ENCODE measurements around the gene OR6J1. TPM values are rescaled to one million over a fixed set of nuclear protein-coding genes. Genes with fewer than 3 reads are reported as not detected.
"Not testable (repeated sequence)": the region's sequence is repeated elsewhere in the genome, so short reads cannot be mapped to it uniquely, and the experiment has no call there.

OR6J1 gene
- total RNA-seq, 1 experiment from 2014 or later: not detected

DNA sequence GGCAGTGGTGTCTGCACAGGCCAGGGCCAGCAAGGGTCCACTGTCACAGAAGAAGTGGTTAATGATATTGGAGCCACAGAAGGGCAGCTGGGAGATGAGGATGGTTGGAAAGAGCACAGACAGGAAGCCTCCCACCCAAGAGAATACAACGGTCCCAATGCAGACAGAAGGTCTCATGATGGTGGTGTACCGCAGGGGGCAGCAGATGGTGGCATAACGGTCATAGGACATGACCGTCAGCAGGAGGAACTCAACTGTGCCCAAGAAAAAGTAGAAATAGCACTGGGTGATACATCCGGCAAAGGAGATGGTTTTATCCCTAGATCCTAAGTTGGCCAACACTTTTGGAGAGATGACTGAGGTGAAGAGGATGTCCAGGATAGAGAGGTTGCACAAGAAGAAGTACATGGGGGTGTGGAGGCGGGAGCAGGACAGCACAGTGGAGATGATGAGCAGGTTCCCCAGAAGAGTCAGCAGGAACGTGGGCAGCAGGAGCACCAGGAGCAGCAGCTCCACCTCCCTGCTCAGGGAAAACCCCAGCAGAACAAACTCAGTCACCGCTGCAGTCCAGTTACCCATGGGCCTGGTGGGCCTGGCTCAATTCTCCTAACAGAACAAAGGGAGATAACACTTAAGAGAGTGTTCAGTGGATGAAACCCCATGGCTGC, 9.8 kb downstream of the OR6J1 start:
- no peak for DNase-seq

DNA sequence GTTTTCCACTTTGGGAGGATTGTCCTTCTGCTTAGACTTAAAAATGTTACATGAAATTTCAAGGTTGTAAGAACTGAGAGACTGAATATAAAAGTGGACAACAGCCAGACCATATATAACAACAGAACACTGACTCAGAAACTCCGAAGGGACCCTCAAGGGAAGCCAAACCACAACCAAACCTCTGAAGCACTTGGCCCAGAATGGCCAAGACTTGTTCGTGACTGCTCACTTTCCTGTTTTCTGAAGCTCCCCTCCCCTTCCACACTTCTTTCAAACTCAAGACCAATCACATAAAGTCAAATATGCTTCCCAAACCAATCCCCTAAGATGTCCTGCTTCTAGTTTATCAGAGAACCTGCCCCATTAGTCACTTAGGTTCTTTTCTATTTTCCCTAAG, 13.7 kb downstream of the OR6J1 start:
- Histone ChIP-seq H3K36me3 (replicated peaks; ENCODE audit: control insufficient read depth, insufficient read depth, low read length) (no peaks in the 10 kb centered on the region), H3K27me3 (ENCODE audit: control insufficient read depth, insufficient read depth, low read length) (no peaks in the 10 kb centered on the region), H3K4me3 (ENCODE audit: insufficient read depth, low read depth, low read length) (no peak overlapping the region)
- DNase-seq: no peak

More for the DNA sequence above, 9.8 kb downstream of the OR6J1 start:
- Histone ChIP-seq H3K27me3 (ENCODE audit: control insufficient read depth, insufficient read depth, low read length) (no peaks in the 10 kb centered on the region), H3K4me3 (ENCODE audit: insufficient read depth, low read depth, low read length) (no peak overlapping the region), H3K36me3 (replicated peaks; ENCODE audit: control insufficient read depth, insufficient read depth, low read length) (no peaks in the 10 kb centered on the region)

DNA sequence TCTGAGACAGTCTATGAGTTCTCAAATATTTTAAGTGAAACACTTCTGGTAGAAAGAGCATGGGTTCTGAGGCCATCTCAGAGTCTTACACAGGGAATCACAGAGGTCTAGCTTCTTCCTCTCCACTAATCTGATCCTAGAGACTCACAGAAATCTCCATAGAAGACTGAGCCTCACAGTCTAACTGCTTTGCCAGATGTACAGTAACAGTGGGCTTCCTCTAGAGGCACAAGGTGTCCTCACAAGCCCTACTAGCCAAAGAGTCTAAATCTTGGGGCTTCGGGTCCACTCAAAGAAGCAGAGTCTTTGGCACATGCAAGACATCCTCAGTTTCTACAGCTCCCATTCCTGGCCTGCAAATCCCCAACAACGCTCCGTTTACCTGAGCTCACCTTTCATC, 14.1 kb downstream of the OR6J1 start:
- Histone ChIP-seq H3K4me3 (ENCODE audit: insufficient read depth, low read depth, low read length) (no peak overlapping the region), H3K27me3 (ENCODE audit: control insufficient read depth, insufficient read depth, low read length) (no peaks in the 10 kb centered on the region), H3K36me3 (replicated peaks; ENCODE audit: control insufficient read depth, insufficient read depth, low read length) (no peaks in the 10 kb centered on the region)
- DNase-seq: no peak

GRCh38 chr14:22629361-22629760, 14.8 kb downstream of the OR6J1 start:
- no peak for DNase-seq
- H3K27me3 ChIP-seq (ENCODE audit: control insufficient read depth, insufficient read depth, low read length): no peaks in the 10 kb centered on the region
- H3K36me3 ChIP-seq (replicated peaks; ENCODE audit: control insufficient read depth, insufficient read depth, low read length): no peaks in the 10 kb centered on the region
- no peak overlapping the region for H3K4me3 ChIP-seq (ENCODE audit: insufficient read depth, low read depth, low read length)

DNA sequence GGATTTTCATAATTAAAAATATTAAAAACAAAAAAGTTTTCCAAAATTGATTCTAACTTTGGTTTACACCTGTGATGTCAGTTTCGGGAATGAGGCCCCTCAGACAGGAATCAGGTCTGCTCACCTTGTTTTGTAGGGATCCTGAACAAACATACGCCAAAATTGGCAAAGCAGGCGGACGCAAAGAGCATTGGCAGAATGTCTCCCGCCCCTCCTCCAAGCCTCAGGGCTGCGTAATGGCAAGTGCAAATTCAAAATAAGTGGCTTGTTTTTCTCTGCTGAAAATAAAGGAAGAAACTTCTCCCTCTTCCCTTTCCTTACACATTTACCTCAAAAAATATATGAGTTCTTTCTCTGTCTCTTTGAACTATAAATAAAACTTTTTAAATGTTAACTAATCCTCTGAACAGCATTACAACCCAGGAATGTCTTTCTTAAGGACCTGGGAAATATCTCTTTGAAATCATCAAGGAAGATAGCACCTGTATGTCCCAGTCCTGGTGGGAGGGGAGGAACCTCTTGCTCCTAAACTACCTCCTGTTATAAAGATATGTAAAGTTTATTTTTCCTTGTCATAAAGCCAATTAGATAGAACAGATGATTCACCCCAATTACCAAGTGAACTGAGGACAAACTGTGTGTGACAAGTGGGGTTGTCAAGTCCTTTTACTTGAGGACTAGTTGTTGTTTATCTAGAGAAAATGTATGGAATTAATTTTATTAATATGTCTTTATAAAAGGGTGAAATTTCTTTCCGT, 16.5 kb downstream of the OR6J1 start:
- DNase-seq: no peak
- Histone ChIP-seq H3K4me3 (ENCODE audit: insufficient read depth, low read depth, low read length) (no peak overlapping the region), H3K27me3 (ENCODE audit: control insufficient read depth, insufficient read depth, low read length) (no peaks in the 10 kb centered on the region), H3K36me3 (replicated peaks; ENCODE audit: control insufficient read depth, insufficient read depth, low read length) (no peaks in the 10 kb centered on the region)

DNA sequence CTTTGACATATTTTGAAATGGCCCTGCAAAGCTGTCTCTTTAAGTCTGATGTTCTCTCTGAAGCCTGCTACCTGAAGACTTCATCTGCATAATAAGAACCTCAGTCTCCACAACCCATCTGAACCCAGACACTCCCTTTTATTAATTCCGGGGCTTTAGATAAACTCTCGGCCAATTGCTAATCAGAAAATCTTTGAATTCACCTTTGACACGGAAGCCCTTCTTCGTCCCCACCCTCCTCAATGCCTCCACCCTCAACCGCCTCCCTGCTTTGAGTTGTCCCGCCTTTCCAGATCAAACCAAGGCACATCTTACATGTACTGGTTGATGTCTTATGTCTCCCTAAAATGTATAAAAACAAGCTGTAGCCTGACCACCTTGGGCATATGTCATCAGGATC, 17.6 kb downstream of the OR6J1 start:
- DNase-seq: no peak

GRCh38 chr14:22623047-22623446, 21.1 kb downstream of the OR6J1 start:
- H3K27me3 ChIP-seq (ENCODE audit: control insufficient read depth, insufficient read depth, low read length): no peaks in the 10 kb centered on the region
- DNase-seq: no peak
- no peak overlapping the region for H3K4me3 ChIP-seq (ENCODE audit: insufficient read depth, low read depth, low read length)
- no peaks in the 10 kb centered on the region for H3K36me3 ChIP-seq (replicated peaks; ENCODE audit: control insufficient read depth, insufficient read depth, low read length)

More for the DNA sequence above, 17.6 kb downstream of the OR6J1 start:
- no peaks in the 10 kb centered on the region for H3K36me3 ChIP-seq (replicated peaks; ENCODE audit: control insufficient read depth, insufficient read depth, low read length)
- no peak overlapping the region for H3K4me3 ChIP-seq (ENCODE audit: insufficient read depth, low read depth, low read length)
- no peaks in the 10 kb centered on the region for H3K27me3 ChIP-seq (ENCODE audit: control insufficient read depth, insufficient read depth, low read length)

GRCh38 chr14:22622255-22622654, 21.9 kb downstream of the OR6J1 start:
- Histone ChIP-seq H3K27me3 (ENCODE audit: control insufficient read depth, insufficient read depth, low read length) (no peaks in the 10 kb centered on the region), H3K36me3 (replicated peaks; ENCODE audit: control insufficient read depth, insufficient read depth, low read length) (no peaks in the 10 kb centered on the region), H3K4me3 (ENCODE audit: insufficient read depth, low read depth, low read length) (no peak overlapping the region)
- no peak for DNase-seq

DNA sequence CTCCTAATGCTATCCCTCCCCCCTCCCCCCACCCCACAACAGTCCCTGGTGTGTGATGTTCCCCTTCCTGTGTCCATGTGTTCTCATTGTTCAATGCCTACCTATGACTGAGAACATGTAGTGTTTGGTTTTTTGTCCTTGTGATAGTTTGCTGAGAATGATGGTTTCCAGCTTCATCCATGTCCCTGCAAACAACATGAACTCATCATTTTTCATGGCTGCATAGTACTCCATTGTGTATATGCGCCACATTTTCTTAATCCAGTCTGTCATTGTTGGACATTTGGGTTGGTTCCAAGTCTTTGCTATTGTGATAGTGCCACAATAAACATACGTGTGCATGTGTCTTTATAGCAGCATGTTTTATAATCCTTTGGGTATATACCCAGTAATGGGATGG, 28.4 kb downstream of the OR6J1 start:
- not testable (repeated sequence) for H3K27me3 ChIP-seq (ENCODE audit: control insufficient read depth, insufficient read depth, low read length); DNase-seq

DNA sequence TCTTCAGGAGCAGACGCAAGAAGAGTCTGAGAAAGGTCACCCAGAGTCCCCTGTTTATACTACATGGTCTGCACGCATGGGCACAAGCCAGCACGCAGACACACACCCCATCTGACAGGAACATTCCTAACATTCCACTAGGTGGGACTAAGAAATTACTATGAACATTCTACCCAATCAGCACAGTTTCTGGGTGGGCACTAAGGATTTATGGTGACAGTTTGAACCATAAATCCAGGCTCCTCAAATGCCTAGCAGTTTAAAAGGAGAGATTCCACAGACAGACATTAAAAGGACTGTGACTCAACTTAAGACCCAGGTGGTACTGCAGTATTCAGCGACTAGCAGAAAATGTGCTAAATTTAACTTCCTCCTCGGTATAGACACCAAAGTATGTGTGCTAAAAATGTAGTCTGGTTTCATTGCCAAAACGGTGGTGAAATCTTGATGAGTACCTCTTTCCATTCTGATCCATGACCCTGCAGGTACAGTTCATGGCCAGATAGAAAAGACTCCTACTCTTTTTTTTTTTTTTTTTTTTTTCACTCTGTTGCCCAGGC, 29.8 kb downstream of the OR6J1 start:
- Histone ChIP-seq H3K27me3 (ENCODE audit: control insufficient read depth, insufficient read depth, low read length) (no peaks in the 10 kb centered on the region), H3K36me3 (replicated peaks; ENCODE audit: control insufficient read depth, insufficient read depth, low read length) (peaks cover 17% of the 10 kb centered on the region), H3K4me3 (ENCODE audit: insufficient read depth, low read depth, low read length) (no peak overlapping the region)
- no peak for DNase-seq

More for the DNA sequence above, 28.4 kb downstream of the OR6J1 start:
- not testable (repeated sequence) for H3K4me3 ChIP-seq (ENCODE audit: insufficient read depth, low read depth, low read length); H3K36me3 ChIP-seq (replicated peaks; ENCODE audit: control insufficient read depth, insufficient read depth, low read length)

- no peak overlapping the region for H3K4me3 ChIP-seq (ENCODE audit: insufficient read depth, low read depth, low read length)
- H3K36me3 ChIP-seq (replicated peaks; ENCODE audit: control insufficient read depth, insufficient read depth, low read length): peaks cover 17% of the 10 kb centered on the region
- no peaks in the 10 kb centered on the region for H3K27me3 ChIP-seq (ENCODE audit: control insufficient read depth, insufficient read depth, low read length)
- DNase-seq: no peak
These were observed 30.4 kb downstream of the OR6J1 start for GRCh38 chr14:22613736-22614239.

DNA sequence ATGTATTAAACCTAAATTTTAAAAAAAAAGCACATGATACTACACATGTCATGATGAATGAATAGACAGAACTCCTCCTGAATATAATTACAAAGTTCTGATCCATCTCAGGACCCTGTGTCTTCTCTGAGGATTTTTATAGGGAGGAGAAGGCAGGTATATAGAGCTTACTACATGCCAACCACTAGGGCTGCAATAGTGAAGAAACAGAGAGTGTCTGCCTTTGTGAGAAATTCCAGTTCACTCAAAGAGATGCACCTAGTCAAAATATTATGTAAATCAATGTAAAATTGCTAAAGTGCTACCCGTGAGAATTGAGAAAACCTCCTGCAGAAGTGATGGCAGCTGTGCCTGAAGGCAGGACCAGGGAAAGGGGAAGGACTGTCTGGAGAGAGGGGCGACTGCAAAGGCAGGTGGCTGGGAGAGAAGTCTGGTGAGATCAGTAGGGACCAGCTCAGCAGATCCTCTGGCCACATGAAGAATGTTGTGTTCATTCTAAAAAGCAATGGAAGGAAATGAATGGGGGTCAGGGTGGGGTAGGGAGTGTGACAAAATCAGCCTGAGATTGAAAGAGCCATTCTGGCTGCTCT, 31.0 kb downstream of the OR6J1 start:
- H3K36me3 ChIP-seq (replicated peaks; ENCODE audit: control insufficient read depth, insufficient read depth, low read length): peaks cover 19% of the 10 kb centered on the region
- no peaks in the 10 kb centered on the region for H3K27me3 ChIP-seq (ENCODE audit: control insufficient read depth, insufficient read depth, low read length)
- no peak for DNase-seq
- H3K4me3 ChIP-seq (ENCODE audit: insufficient read depth, low read depth, low read length): no peak overlapping the region

DNA sequence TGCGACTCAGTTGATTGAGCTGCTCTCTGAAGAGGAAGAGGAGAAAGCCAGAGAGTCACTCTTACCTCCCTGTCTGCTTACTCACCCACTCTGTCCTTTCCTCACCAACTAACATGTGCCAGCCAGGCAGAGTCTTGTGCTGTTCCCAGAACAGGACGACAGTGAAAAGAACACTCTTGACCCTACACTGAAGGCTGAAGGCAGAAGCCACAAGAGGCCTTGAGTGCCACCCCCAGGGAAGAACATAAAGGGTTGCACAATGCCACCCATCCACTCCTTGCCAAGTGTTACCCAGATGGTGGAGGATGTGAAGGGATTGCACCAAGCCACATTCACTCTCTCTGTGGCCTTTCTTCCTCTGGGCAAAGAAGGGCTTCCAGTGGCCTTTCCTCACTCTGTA, 33.2 kb downstream of the OR6J1 start:
- no peak for DNase-seq
- Histone ChIP-seq H3K4me3 (ENCODE audit: insufficient read depth, low read depth, low read length) (no peak overlapping the region), H3K27me3 (ENCODE audit: control insufficient read depth, insufficient read depth, low read length) (no peaks in the 10 kb centered on the region), H3K36me3 (replicated peaks; ENCODE audit: control insufficient read depth, insufficient read depth, low read length) (peaks cover 34% of the 10 kb centered on the region)

DNA sequence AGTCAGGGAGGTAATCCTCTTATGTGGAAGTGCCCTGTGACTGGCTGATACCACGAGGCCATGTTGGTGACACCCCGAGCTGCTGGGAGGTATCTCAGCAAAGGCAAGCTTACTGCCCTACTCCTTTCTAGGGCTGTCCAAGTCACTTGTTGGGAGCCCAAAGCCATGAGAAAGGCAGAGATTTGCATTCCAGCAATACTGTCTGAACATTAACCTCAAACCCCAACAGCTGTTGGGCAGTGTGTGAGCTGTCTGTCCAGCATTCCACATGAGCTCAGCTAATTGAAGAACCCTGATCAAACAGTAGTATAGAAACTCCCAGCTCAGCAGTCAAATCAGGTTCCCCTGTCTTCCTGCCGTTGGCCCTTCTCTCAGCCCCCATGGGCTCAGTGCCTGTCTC, 36.9 kb downstream of the OR6J1 start:
- H3K4me3 ChIP-seq (ENCODE audit: insufficient read depth, low read depth, low read length): no peak overlapping the region
- H3K27me3 ChIP-seq (ENCODE audit: control insufficient read depth, insufficient read depth, low read length): no peaks in the 10 kb centered on the region
- peaks cover 52% of the 10 kb centered on the region for H3K36me3 ChIP-seq (replicated peaks; ENCODE audit: control insufficient read depth, insufficient read depth, low read length)
- no peak for DNase-seq

DNA sequence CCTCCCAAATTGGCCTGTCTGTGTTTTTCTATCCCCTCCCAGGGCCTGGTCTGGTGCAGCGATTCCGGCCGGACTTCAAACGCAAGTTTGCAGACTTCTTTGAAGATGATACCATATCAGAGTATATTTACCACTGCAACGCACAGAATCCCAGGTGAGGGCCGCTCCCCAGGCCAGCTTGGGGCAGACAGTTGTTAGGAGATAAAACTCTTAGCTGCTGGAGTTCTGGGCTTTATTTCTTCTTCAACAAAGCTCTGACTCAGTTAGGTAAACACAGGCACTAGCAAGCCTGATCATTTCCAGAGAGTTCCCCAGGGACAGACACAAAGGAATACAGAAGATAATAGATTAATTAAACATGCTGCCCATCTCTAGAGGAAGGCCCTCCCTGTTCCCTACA, 37.8 kb downstream of the OR6J1 start:
- H3K36me3 ChIP-seq (replicated peaks; ENCODE audit: control insufficient read depth, insufficient read depth, low read length): peaks cover 61% of the 10 kb centered on the region
- H3K4me3 ChIP-seq (ENCODE audit: insufficient read depth, low read depth, low read length): no peak overlapping the region

More for the DNA sequence above, 37.8 kb downstream of the OR6J1 start:
- DNase-seq: no peak
- H3K27me3 ChIP-seq (ENCODE audit: control insufficient read depth, insufficient read depth, low read length): no peaks in the 10 kb centered on the region

All from H7 (cell line).